AG09319 (cell line): ENCODE data around the gene ENC1.

ENCODE experiments used
- DNase-seq: peaks from one replicate; pipeline ENCODE4 v3.0.0-alpha.2; 2010; ENCODE audit warnings: low read depth; ENCODE audit errors: extremely low read depth
- CTCF ChIP-seq: IDR thresholded peaks from 2 replicates; pipeline ENCODE4 v1.5.1; 2011; ENCODE audit warnings: low read depth, mild to moderate bottlenecking, inconsistent platforms, low read length, moderate library complexity

The ENC1 gene

GRCh38 chr5:74578356-74579044 lies 62.0 kb downstream of the ENC1 start:
- DNase-seq, result no peak
- TF ChIP-seq CTCF, result no peak
